GM19468 (cell line): ENCODE data around the gene NRM.

Source experiments
- ATAC-seq: cut with Tn5 transposase; IDR thresholded peaks from one replicate; pipeline ENCODE4 v1.9.1; 2021; ENCODE audit warnings: mild to moderate bottlenecking, moderate library complexity, moderate number of reproducible peaks; ENCODE audit not compliant: unreplicated experiment; ENCODE audit errors: extremely low read depth

The NRM gene

DNA sequence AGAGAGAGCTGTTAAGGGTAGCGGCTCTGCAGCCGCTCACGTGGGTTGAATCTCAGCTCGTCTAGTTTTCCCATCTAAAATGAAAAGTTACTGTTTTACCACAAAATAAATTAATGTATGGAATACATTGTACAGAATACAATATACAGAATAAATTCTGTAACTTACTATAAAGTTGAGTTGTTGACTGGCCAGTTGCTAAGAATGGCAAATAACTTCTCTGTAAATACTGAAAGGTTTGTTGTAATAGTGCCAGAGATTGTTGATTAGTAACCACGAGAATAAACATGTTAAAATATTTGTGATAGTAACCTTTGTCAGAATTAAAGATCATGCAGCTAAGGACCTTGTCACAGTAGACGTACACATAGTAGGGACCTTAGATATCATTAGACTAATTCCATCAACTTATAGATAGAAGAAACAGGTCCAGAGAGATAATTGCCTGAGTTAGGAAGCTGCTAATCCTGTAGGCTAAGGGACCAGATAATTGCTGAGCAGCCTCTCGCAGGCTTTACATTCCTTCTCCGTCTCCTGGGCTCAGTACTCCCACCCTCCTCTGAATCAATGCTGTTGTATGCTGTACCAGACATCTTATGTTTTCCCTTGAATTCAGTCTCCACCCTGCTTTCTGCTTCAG, 544 bp upstream of the NRM start:
- no peak for ATAC-seq

DNA sequence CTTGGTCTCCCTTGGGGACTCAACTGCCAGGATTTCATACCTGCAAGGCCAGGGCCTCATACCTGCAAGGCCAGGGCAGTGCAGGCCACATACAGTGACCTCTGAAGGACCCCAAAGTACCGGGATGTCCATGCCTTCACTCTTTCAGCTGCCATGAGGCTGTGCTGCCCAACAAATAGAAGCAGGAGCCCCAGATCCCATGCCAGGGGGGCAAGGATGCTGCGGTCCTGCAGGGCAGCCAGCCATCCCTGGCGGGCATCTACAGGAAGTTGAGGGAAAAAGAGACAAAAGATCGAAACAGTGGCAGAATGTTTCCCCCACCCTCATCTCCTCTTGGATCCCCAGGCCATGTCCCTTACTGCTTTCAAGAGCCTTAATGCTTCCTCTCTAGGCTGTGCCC, 799 bp downstream of the NRM start:
- no peak for ATAC-seq

DNA sequence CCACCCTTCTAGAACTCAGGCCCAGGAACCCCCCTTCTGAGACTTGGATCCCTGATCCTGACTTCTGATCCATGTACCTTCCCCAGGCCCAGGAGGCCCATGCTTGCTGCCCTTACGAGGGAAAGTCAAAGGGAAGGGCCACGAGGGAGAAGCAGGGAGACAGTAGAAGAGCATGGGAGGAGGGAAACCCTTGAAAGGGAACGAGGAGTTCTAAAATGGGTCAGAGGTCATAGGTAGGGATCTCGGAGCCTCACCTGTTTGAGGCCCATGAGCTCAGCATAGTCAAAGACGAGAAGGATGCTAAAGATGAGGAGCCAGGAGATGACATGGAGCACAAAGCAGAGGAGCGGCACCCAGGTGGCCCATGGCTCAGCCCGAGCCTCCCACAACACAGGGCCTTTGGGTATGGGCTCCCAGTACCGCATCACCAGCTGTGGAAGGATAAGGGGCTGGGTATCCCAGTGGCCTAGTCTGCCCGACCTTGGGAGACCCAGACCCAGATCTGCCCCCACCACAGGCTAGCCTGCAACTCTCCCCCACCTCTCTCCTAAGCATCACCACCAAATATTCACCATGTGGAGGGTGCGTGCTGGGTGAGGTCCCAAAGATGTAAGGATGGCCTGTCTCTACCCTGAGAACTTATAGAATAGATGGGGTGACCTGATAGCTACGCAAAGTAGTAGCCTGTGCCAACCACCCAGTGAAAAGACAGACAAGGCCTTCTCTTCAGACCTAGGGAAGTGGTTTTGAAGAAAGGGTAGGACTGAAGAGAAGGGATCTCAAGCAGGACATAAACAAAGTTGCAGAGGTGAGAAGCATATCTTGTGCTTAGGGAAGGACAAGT, 1.5 kb downstream of the NRM start:
- ATAC-seq = no peak

DNA sequence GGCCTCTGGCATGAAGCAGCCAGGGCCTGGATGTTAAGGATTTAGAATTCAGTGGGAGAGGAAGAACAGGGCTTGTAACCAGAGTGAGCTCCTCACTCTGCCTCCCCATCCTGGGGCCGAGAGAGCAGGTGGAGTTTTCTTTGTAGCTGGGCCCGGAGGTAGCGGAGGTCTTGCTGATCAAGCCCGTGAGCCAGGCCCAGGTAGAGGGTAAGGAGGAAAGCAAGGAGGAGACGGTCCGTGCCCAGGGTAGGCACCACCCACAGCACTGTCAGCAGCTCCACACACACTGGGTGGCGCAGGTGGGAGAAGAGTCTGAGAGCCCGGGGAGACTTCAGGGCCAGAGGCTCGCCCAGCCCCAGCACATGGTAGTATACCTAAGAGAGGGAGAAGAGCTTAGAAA, 2.2 kb downstream of the NRM start:
- no peak for ATAC-seq

DNA sequence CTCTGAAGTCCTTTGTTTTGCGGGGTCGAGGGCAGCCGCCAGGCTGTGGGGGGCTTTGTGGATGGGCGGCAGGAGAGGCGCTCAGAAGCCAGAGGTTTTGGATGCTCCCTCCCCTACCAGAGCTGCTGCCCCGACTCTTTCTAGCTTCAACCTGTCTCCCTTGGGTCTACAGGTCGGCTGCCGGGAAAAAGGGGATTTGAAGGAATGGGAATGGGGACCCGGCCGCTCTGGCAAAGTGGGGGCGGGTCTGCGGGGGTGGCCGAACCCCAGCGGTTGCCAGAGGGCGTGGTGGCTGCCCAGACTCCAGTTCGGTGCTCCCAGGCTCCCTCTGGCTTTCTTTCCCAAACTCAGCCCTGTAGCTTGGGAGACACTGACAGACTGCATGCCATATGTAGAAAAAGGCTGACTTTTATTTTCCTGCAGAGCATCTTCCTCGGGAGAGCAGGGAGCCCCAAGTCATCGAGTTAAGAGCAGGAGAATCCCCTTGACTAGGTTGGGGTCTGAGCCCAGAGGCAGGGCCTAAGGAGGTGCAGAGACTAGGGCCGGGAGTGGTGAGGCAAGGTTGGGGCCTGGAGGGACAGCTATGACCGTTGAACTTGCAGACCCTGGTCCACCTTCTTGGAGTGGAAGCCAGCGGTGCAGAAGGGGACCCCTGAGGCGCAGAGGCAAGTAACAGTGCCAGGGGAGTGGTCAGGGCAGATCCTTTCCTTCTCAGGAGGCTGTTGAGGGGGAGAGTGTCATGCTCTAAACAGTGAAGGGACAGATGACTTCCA, 2.9 kb downstream of the NRM start:
- ATAC-seq = no peak

DNA sequence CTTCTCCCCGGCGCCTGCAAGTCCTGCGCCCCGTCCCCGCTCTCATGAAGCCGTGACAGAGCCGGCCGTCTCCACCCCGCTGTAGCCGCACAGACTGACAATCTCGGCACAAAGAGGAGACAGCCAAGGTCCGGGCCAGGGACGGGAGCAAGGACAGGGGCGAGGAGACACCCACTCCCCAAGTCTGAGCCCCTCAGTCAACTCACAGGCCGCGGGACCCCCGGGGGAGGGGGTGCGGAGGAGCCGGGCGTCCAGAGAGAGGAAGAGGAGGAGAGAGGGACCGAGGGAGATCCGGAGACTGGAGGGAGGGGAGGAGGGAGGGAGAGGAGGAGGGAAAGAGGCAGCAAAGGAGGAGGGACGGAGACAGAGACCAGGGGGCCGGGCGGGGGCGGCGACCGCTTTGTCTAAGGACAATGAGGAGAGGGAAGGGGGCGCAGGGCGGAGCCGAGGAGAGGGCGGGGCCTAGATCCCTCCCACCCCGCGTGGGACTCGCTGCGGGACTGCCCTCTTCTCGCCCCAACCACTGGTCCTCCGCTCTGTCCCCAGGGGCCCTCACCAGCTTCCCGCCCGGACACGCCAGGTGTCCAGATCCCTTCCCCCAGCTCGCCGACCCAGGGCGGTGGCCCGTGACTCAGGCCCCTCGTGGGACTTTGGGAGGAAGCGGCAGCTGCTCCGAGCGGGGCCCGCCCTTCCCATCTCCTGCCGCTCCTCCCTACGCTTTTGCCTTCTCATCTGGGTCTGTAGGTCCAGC, 3.7 kb downstream of the NRM start:
- peak; percentile 31 for ATAC-seq

DNA sequence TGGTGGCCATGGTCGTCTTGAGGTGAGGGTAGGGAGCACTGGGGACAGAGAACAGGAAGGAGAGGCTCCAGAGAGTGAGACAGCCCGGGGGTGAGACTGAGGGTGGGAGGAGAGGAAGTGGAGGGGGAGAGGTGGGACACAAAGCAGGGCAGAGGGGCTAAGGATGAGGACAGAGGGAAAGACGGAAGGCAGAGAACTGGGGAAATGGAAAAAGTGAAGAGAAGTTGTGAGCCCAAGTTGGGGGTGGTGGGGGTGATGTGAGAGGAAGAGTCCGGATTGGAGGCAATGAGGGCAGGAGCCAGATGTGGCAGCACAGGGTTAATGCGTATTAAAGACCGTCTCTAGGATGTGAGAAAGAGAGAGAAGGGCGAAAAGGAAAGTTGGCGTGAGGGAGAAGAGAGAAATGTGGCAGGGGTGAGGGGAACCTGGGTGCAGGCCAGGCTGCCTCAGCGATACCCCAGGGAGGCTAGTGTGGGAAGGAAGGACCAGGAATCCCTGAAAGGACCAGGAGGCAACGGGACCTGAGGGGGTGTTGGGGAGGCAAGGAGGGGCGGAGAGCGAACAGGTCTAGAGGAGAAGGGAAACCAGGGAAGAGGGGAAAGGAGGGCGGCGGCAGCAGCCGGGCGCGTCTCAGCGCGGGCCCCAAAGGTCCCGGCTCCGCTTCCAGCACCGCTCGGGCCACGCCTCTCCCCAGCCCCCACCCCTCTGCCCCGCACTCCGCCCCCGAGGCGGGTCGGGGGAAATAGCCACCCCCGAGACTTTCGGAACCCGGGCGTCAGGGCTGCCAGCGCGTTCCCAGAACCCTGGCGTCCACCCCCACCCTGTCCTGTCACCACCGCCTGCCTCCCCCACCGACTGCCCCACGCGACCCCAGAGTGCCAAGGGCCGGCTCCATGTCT, 4.5 kb downstream of the NRM start, which contains the start of gene PPP1R18:
Gene PPP1R18, minus strand, starts transcription at position 637 of the 899 bp plus-strand sequence. Its CDS starts 627 bp downstream, at position 10.
- no peak for ATAC-seq

DNA sequence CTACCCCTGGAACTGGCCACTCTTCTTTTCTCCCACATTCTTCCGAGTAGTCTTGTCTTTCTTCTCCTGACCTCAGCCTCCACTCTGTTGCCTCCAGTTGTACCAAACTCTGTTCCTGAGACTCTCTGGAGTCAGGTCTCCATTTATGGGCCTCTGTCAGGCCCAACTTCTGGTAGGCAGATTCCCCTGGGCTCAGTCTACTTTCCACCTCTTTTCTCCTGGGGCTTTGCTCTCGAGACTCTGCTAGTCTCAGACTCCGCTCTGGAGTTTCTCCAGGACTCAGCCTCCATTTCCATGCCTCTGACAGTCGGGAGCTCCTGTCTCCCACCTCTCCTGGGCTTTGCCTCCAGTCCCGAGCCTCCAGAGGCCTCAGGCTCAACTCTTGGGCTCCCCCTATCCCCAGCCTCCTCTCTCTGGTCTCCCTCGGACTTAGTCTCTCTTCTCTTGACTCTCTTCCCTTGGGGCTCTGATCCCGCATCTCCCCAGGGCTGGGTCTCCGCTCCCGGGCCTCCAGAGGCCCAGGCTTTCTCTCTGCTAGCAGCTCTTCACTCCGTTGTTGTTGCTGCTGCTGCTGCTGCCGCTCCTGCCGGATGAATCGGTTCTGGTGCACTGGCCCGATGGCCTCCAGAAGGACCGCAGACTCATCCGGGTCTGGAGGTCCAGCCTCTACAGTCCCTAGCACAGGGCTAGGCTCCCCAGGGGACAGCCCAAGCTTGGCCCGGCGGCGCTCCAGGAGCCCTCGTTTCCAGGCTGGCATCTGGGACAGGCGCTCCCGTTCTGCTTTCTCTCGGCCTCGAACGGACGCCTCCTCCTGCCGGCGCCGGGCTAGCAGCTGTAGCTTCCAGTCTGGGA, 5.4 kb downstream of the NRM start:
- no peak for ATAC-seq

DNA sequence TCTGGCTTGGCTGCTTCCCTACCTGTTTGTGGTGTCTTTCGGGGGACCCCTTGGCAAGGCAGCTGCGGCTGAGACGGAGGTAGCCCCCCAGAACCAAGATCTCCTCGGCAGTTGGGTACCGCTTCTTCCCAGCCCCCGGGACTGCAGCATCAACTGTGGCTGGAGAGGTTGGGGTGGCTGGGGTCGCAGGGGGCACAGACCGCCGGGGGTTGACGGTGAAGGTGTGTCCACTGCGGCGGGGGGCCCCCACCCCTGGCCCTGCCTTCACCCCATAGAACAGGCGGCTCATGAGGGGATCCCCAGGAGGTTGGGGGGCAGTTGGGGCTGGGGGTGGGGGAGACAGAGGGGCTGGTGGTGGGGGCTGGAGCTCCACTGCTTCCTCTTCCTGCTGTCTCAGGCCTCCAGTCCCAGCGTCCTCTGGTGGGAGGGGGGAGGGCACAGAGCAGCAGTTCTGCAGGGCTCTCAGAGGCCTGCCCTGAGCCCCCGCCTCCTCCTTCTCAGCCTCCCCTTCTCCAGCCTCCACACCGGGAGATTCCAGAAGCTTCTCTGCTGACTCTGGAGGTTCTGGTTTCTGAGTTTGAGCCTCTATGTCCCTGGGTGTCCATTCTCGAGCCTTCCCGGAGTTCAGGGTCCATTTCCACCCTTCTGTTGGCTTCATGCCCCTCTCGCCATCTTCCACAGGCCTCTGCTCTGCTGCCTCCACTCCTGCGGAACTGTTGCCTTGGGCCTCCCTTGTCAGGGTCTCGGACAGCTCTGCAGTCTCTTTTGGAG, 6.2 kb downstream of the NRM start:
- no peak for ATAC-seq

DNA sequence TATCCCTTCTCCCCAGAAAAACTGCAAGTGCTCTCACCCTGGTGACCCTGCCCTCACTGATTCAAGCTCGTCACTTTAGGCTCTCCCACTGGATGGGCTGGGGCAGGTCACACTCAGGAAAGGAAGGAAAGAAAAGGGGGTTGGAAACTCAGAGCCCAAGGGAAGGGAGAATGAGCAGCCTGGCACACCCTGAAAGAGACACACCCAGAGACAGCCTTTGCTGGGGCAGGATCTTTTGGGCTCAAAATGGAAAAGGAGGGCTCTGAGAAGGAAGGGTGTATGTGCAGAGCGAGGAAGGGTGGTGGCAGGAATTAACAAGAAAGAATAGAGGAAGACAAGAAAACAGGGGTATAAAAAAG, 6.8 kb downstream of the NRM start:
- no peak for ATAC-seq

DNA sequence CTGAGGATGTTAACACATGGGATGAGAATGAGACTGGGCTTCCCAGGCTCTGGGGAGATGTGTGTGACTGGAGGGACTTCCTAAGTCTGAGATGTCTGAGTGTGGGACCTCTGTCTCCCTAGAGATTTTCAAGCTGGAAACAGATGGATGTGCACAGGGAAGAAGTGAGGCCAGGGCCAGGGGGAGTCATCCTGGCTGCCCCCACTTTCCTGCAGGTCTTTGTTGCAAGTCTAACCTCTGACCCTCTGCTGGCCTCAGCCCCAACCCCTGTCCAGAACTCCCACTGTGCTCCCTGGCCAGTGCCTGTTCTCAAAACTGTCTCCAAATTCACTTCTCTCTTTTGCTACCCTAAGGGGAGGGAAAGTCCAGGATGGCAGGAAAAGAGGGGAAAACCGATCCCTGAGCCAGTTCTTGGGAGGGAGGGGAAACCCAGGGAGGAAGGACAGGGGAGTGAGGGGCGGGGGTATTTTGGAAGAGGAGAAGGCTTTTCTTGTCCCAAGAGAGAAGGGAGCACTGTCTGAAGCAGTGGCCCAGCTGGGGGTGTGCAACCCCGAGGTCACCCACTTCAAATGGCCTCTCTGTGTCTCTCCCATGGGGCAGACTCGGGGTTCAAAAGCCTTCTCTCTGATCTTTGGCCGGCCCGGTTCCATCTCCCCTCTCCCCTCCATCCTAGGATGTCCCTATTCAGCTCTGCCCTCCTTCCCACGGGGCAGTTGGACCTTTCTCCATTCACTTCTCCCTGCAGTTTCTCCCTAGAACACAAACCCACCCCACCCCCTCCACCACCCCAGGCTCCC, 7.4 kb downstream of the NRM start:
- no peak for ATAC-seq

DNA sequence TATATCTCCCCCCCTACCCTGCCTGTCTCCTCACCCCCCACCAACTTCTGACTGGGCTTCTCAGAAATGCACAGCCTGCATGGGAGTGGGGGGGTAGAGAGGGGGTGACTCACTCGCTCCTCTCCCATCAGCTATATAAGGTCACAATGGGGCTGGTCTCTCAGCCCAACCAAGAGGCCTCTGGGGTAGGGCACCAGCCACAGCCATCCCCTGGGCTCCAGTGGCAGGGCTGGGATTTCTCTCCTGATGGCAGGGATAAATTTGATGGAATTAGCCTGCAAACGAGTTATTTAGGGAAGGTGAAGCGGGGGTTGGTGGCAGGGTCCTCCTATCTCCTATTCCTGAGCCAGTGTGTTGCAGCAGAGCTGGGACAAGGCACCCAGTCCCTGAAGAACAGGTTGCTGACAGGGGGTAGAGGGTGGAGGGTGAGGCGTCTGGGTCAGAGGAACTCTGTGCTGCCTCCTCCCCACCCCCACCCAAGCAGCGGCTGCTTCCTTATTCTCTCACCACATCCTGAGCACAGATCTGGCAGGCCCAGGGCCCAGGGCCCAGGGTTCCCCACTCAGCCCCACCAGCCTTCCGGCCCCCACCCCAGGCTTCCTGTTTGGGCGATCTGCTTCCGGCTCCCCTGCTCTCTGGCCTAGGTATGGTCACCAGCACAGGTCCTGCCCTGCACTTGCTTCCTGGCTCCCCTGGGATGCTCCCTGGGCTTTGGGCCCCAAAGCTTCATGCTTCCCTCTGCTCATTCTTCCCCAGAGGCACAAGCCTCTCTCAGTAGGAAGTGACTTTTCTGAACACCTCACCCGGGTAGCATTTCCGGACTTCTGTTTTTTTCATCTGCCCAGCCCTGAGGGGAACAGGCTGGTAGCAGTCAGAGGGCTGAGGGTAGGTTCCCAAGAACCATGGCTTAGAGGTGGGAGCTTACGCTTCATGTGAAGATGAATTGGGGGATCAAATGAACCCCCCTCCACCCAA, 8.4 kb downstream of the NRM start:
- no peak for ATAC-seq

DNA sequence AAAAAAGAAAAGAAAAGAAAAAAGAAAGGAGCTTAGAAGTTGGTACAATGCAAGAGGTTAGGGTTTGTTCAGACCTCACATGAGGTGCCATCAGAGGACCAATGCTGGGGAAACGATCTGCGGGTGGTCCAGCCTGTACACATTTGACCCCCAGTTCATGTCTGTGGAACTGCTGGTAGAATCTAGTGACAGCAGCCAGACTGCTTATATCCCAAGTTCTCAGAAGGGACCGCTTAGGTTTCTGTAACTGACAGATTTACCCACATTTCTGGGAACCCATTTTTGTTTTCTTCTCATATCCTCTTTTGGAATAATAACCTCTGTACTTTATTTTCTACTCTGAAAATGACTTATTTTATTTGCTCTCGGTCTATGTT, 9.0 kb downstream of the NRM start:
- ATAC-seq = no peak

DNA sequence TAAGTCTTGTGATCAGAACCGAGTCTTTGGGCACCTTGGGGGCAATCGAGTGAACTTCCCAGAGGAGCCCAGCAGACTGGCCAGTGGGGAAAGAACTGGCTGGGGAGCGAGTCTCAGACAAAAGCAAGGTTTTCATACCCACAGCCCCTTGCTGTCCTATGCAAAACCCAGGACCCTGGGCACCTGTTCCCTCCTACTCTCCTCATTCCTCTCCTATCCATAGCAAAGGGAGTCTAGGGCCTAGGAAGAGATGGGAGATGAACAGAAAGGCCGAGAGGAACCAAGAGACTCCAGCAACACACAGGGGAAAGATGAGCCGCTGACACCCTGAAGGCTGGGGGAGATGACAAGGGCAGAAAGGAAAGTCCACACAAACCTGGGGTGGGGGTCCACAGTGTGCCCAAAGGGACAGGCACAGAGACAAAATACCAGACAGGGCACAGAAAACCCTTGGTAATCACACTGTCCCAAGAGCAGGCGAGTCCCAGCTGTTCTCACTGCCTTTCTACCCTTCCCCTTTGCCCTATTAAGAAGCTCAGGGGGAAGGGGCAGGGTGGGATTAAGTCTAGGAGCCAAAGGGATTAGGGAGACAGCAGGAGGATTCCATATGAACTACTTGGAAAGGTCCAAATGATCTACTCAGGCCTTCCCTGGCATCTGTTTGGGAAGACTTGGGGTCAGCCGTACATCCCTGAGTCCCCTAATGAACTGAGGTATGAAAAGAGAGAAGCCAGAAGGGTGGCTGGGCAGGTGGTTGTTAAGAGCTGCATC, 10.8 kb downstream of the NRM start:
- ATAC-seq = no peak
